NOMO-1 treated with DMSO at 0.1 percent for 48 hours (cell line): ENCODE results near the gene RAG1.

Experiments
- DNase-seq: peaks from one replicate; lab custom pipeline; 2025; ENCODE audit not compliant: unreplicated experiment; lab: John Stamatoyannopoulos, UW

The RAG1 gene

GRCh38 chr11:36627006-36627405 is 59.2 kb downstream of the RAG1 start:
- DNase-seq: no peak

GRCh38 chr11:36627471-36627870 is 59.7 kb downstream of the RAG1 start:
- DNase-seq: no peak

- no peak for DNase-seq
Measured at GRCh38 chr11:36628141-36628540, 60.3 kb downstream of the RAG1 start.

GRCh38 chr11:36628765-36629244 is 61.0 kb downstream of the RAG1 start:
- DNase-seq: no peak
